Neural progenitor cell (in vitro differentiated cells): ENCODE measurements around the gene OR52D1. TPM values are rescaled to one million over a fixed set of nuclear protein-coding genes. Genes with fewer than 3 reads are reported as not detected.

ENCODE experiments used
- DNase-seq: peaks from one replicate; pipeline ENCODE4 v3.0.0-alpha.2; 2016; ENCODE audit warnings: low spot score
- H2AFZ ChIP-seq: fragments of 200-600 bp; sonication (generic); replicated peaks from 2 replicates; pipeline ENCODE4 v1.6.1; 2016; ENCODE audit warnings: antibody characterized with exemption
- H3F3A ChIP-seq: fragments of 200-600 bp; sonication (generic); 2 replicates; pipeline ENCODE4 v1.6.1; 2016; ENCODE audit warnings: antibody characterized with exemption, low read depth
- H3K27ac ChIP-seq: fragments of 200-600 bp; sonication (generic); 2 replicates; pipeline ENCODE4 v1.5.1; 2016; ENCODE audit warnings: mild to moderate bottlenecking
- H3K27me3 ChIP-seq: fragments of 200-600 bp; sonication (generic); 2 replicates; pipeline ENCODE4 v1.6.1; 2016; ENCODE audit warnings: mild to moderate bottlenecking, moderate library complexity
- H3K36me3 ChIP-seq: fragments of 200-600 bp; sonication (generic); 2 replicates; pipeline ENCODE4 v1.5.1; 2016
- H3K4me1 ChIP-seq: fragments of 200-600 bp; sonication (generic); 2 replicates; pipeline ENCODE4 v1.6.1; 2016; ENCODE audit warnings: mixed run types
- H3K4me2 ChIP-seq: fragments of 200-600 bp; sonication (generic); 2 replicates; pipeline ENCODE4 v1.6.1; 2016
- H3K4me3 ChIP-seq: fragments of 200-600 bp; sonication (generic); 2 replicates; pipeline ENCODE4 v1.5.1; 2016
- H3K79me2 ChIP-seq: fragments of 200-600 bp; sonication (generic); 2 replicates; pipeline ENCODE4 v1.6.1; 2016; ENCODE audit warnings: low read depth
- H3K9ac ChIP-seq: fragments of 200-600 bp; sonication (generic); 2 replicates; pipeline ENCODE4 v1.6.1; 2016
- H3K9me3 ChIP-seq: fragments of 200-600 bp; sonication (generic); 2 replicates; pipeline ENCODE4 v1.5.1; 2016; ENCODE audit warnings: low read depth
- H4K20me1 ChIP-seq: fragments of 200-600 bp; sonication (generic); 2 replicates; pipeline ENCODE4 v1.6.1; 2016; ENCODE audit warnings: low read depth
- H3K27ac Mint-ChIP-seq: 3 replicates; pipeline ENCODE4 v1.8.0; 2021; ENCODE audit warnings: mixed read lengths
- H3K27me3 Mint-ChIP-seq: 2 replicates; pipeline ENCODE4 v1.8.0; 2022; ENCODE audit warnings: low read depth, mild to moderate bottlenecking, inconsistent platforms, moderate library complexity, mixed read lengths; ENCODE audit not compliant: insufficient read depth
- H3K36me3 Mint-ChIP-seq: 3 replicates; pipeline ENCODE4 v1.8.0; 2021; ENCODE audit warnings: mixed read lengths
- H3K4me1 Mint-ChIP-seq: 3 replicates; pipeline ENCODE4 v1.8.0; 2021; ENCODE audit warnings: mixed read lengths
- H3K4me3 Mint-ChIP-seq: 3 replicates; pipeline ENCODE4 v1.8.0; 2021; ENCODE audit warnings: mild to moderate bottlenecking, moderate library complexity, mixed read lengths
- H3K9me3 Mint-ChIP-seq: 3 replicates; pipeline ENCODE4 v1.8.0; 2020; ENCODE audit warnings: mixed read lengths
- EZH2 ChIP-seq: fragments of 200-600 bp; sonication (generic); IDR thresholded peaks from 2 replicates; pipeline ENCODE4 v1.6.1; 2017; ENCODE audit warnings: antibody characterized with exemption, mild to moderate bottlenecking, moderate library complexity
- EZH2phosphoT487 ChIP-seq: fragments of 200-600 bp; sonication (generic); IDR thresholded peaks from 2 replicates; pipeline ENCODE4 v1.6.1; 2017; ENCODE audit warnings: antibody characterized with exemption
- total RNA-seq: library from RNA; depleted of rRNA; stranded (reverse); fragments of >200 nt; gene quantifications from 2 replicates; pipeline ENCODE4 v1.2.3, GENCODE V29; 2015; ENCODE audit warnings: low replicate concordance
- TF ChIP-seq, protein P1 (sequence below): fragments of 200-600 bp; sonication (generic); IDR thresholded peaks from 2 replicates; pipeline ENCODE4 v1.5.1; 2017; ENCODE audit warnings: antibody characterized with exemption, mild to moderate bottlenecking

Gene OR52D1
- total RNA-seq, 1 donor from 2014 or later = not detected

GRCh38 chr11:5449023-5449422 lies 39.5 kb upstream of the OR52D1 start, which contains the start of gene OR51I2:
Gene OR51I2 (plus strand): TSS chr11:5449323. CDS start chr11:5453489, 4,166 bp downstream.
- Histone ChIP-seq H3K9me3 (no peaks in the 10 kb centered on the region), H3K4me3 (no peak within 1 kb of the TSS), H3K9ac (no peak within 1 kb of the TSS), H3K27me3 (no peaks in the 10 kb centered on the region), H4K20me1 (no peaks in the 10 kb centered on the region), H3K36me3 (no peaks in the 10 kb centered on the region), H3F3A (no peaks in the 10 kb centered on the region), H2AFZ (no peak within 1 kb of the TSS), H3K4me2 (no peak within 1 kb of the TSS), H3K4me1 (no peaks in the 10 kb centered on the region), H3K79me2 (no peaks in the 10 kb centered on the region), H3K27ac (no peak within 1 kb of the TSS)
- Mint-ChIP-seq H3K4me1 (no peaks in the 10 kb centered on the region), H3K4me3 (no peak within 1 kb of the TSS), H3K27ac (no peak within 1 kb of the TSS), H3K36me3 (no peaks in the 10 kb centered on the region), H3K9me3 (no peaks in the 10 kb centered on the region), H3K27me3 (peaks cover 4% of the 10 kb centered on the region)
- TF ChIP-seq EZH2 = no peak
- TF ChIP-seq, protein P1, sequence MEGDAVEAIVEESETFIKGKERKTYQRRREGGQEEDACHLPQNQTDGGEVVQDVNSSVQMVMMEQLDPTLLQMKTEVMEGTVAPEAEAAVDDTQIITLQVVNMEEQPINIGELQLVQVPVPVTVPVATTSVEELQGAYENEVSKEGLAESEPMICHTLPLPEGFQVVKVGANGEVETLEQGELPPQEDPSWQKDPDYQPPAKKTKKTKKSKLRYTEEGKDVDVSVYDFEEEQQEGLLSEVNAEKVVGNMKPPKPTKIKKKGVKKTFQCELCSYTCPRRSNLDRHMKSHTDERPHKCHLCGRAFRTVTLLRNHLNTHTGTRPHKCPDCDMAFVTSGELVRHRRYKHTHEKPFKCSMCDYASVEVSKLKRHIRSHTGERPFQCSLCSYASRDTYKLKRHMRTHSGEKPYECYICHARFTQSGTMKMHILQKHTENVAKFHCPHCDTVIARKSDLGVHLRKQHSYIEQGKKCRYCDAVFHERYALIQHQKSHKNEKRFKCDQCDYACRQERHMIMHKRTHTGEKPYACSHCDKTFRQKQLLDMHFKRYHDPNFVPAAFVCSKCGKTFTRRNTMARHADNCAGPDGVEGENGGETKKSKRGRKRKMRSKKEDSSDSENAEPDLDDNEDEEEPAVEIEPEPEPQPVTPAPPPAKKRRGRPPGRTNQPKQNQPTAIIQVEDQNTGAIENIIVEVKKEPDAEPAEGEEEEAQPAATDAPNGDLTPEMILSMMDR = no peak
- no peak for TF ChIP-seq EZH2phosphoT487
- DNase-seq = no peak

- Mint-ChIP-seq H3K4me1 (no peaks in the 10 kb centered on the region), H3K27me3 (peaks cover 4% of the 10 kb centered on the region), H3K27ac (no peak overlapping the region), H3K9me3 (no peaks in the 10 kb centered on the region), H3K36me3 (no peaks in the 10 kb centered on the region), H3K4me3 (no peak overlapping the region)
- no peak for DNase-seq
- H3F3A ChIP-seq = no peaks in the 10 kb centered on the region
- no peak overlapping the region for H3K9ac ChIP-seq
- no peaks in the 10 kb centered on the region for H4K20me1 ChIP-seq
- TF ChIP-seq EZH2 (no peak), EZH2phosphoT487 (no peak)
- TF ChIP-seq, protein P1 = no peak
- H3K79me2 ChIP-seq = no peaks in the 10 kb centered on the region
- no peaks in the 10 kb centered on the region for H3K36me3 ChIP-seq
- H3K9me3 ChIP-seq = no peaks in the 10 kb centered on the region
- H3K27ac ChIP-seq = no peak overlapping the region
- H3K27me3 ChIP-seq = no peaks in the 10 kb centered on the region
- H3K4me1 ChIP-seq = no peaks in the 10 kb centered on the region
- H2AFZ ChIP-seq = no peak overlapping the region
- H3K4me2 ChIP-seq = no peak overlapping the region
- no peak overlapping the region for H3K4me3 ChIP-seq
These were observed 39.1 kb upstream of the OR52D1 start for GRCh38 chr11:5449432-5449831.

GRCh38 chr11:5460983-5461621 lies 27.4 kb upstream of the OR52D1 start:
- no peaks in the 10 kb centered on the region for H3F3A ChIP-seq
- H3K4me3 ChIP-seq = no peak overlapping the region
- TF ChIP-seq, protein P1 = no peak
- TF ChIP-seq EZH2 (no peak), EZH2phosphoT487 (no peak)
- no peaks in the 10 kb centered on the region for H3K36me3 ChIP-seq
- no peak overlapping the region for H3K4me3 Mint-ChIP-seq
- H3K9me3 Mint-ChIP-seq = peaks cover 3% of the 10 kb centered on the region
- no peak overlapping the region for H2AFZ ChIP-seq
- H3K27me3 Mint-ChIP-seq = peaks cover 3% of the 10 kb centered on the region
- no peak overlapping the region for H3K27ac ChIP-seq
- no peaks in the 10 kb centered on the region for H3K27me3 ChIP-seq
- no peaks in the 10 kb centered on the region for H3K4me1 Mint-ChIP-seq
- no peaks in the 10 kb centered on the region for H3K4me1 ChIP-seq
- no peaks in the 10 kb centered on the region for H3K36me3 Mint-ChIP-seq
- no peak overlapping the region for H3K27ac Mint-ChIP-seq
- H3K9me3 ChIP-seq = no peaks in the 10 kb centered on the region
- H3K4me2 ChIP-seq = no peak overlapping the region
- no peak for DNase-seq
- no peaks in the 10 kb centered on the region for H3K79me2 ChIP-seq
- H3K9ac ChIP-seq = no peak overlapping the region
- no peaks in the 10 kb centered on the region for H4K20me1 ChIP-seq
